ENCODE data around the gene IER5L.

Gene IER5L

DNA sequence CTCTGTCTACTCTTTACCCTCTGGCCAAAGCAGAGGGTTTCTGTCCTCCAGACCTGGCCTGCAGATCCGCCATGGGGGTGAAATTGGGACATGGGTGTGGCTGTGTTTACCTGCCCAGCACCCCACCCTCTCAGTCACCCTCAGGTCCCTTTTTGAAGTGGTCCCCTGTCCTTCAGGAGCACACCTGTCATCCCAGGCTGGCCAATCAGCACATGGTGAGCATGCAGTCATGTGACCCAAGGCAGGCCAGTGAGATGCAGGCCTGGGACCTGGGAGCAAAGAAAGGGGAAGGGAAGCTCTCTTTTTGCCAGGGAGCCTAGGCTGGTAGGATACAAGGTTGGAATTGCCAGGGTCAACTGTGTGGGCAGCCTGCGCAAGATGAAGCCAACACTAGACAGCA lies 28.3 kb upstream of the IER5L start:
- no peaks in the 10 kb centered on the region for H3K36me3 ChIP-seq (ENCODE audit: control insufficient read depth in 1 of 2, insufficient read depth in 2 of 2, low read length in 2 of 2)
- no peaks in the 10 kb centered on the region for H3K9me3 ChIP-seq (ENCODE audit: control insufficient read depth in 1 of 2, low read length in 2 of 2)
- no peak overlapping the region for H3K27ac ChIP-seq (ENCODE audit: low read depth, low read length)
- peaks cover 0 to 4% of the 10 kb centered on the region in 2 donors for H3K4me1 ChIP-seq (ENCODE audit: control insufficient read depth in 1 of 2, insufficient read depth in 2 of 2, low read length in 2 of 2)
- H3K27me3 ChIP-seq (ENCODE audit: control insufficient read depth in 1 of 2, insufficient read depth in 2 of 2, low read length in 2 of 2): no peaks in the 10 kb centered on the region
- H3K9ac ChIP-seq (ENCODE audit: low read depth in 1 of 2, low read length in 2 of 2): no peak overlapping the region
- no peak overlapping the region for H3K4me3 ChIP-seq (ENCODE audit: low read depth in 1 of 2, low read length in 2 of 2)

DNA sequence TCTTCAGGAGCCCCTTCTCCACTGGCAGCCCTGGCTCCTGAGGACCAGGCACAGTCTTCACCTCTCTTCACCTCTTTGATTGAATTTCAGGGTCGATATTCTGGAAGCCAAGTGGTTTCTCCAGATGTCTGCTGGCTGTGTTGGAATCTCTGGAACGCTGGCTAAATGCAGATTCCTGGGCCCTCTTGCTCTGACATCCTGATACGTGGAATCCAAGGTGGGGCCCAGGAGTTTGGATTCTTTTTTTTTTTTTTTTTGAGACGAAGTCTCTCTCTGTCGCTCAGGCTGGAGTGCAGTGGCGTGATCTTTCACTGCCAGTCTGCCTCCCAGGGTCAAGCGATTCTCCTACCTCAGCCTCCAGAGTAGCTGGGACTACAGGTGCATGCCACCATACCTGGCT lies 26.8 kb upstream of the IER5L start:
- Histone ChIP-seq H3K9ac (ENCODE audit: low read depth in 1 of 2, low read length in 2 of 2) (no peak overlapping the region), H3K9me3 (ENCODE audit: control insufficient read depth in 1 of 2, low read length in 2 of 2) (no peaks in the 10 kb centered on the region), H3K4me3 (ENCODE audit: low read depth in 1 of 2, low read length in 2 of 2) (no peak overlapping the region), H3K27me3 (ENCODE audit: control insufficient read depth in 1 of 2, insufficient read depth in 2 of 2, low read length in 2 of 2) (no peaks in the 10 kb centered on the region), H3K36me3 (ENCODE audit: control insufficient read depth in 1 of 2, insufficient read depth in 2 of 2, low read length in 2 of 2) (no peaks in the 10 kb centered on the region), H3K27ac (ENCODE audit: low read depth, low read length) (no peak overlapping the region), H3K4me1 (ENCODE audit: control insufficient read depth in 1 of 2, insufficient read depth in 2 of 2, low read length in 2 of 2) (peaks cover 0 to 4% of the 10 kb centered on the region in 2 donors)

DNA sequence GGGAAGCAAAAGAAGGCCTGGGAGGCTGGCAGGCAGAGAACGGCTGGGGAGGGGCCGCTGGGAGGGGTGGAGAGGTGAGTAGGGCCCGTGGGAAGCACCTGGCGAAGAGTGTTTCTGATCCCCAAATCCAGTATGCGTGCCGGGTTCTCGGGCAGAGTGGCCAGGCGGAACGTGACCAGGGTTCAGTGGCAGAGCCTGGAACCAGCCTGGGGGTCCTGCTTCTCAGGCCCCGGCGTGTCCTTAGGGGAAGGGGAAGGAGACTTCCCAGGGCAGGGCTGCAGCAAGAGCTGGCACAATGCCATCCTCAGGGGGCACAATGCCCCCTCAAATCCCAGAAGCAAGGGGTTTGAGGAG lies 25.5 kb upstream of the IER5L start:
- H3K27ac ChIP-seq (ENCODE audit: low read depth, low read length): no peak overlapping the region
- H3K9ac ChIP-seq (ENCODE audit: low read depth in 1 of 2, low read length in 2 of 2): no peak overlapping the region
- H3K4me3 ChIP-seq (ENCODE audit: low read depth in 1 of 2, low read length in 2 of 2): peak overlapping the region in 1 of 2 donors; percentile 71

DNA sequence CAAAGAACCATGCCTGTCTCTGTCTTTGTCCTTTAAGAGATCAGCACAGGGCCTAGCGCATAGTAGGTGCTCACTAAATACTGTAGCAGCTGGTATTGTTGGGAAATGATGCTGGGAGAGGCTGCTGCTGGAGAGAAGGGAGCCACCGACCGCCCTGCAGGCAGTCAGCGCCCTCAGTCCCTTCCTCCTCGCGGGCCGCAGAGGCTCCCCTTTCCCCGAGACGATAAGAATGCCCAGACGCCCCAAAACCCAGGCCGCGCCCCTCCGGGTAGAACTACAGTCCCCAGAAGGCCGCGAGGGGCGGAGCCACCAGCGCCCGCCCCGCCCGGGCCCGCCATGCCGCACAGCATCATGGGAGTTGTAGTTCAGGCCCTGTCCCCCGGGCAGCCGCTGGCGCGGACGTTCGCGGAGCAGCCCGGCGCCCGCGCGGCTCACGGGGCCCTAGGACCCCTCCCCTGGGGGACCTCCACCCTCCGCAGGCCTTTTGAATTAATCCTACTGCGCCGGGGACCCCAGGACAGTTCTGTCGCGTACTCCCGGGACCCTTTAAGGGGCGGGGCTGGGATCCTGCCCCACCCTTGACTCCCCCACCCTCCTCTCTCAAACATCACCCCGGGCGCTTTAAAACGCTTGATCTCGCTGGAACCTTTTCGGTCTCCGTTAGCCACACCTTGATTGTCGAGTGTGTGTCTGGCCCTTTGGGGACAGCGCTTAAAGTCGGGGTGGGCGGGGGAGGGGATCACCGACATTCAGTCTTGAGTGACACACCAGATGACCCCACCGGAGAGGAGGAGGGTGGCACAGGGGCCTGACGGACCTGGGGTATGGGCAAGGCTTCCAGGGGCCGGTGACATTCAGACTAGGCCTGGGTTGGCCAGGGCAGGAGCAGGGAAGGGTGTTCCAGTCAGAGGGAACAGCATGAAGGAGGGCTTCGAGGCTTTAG lies 24.8 kb upstream of the IER5L start:
- Histone ChIP-seq H3K4me1 (ENCODE audit: control insufficient read depth in 1 of 2, insufficient read depth in 2 of 2, low read length in 2 of 2) (peaks cover 0 to 4% of the 10 kb centered on the region in 2 donors), H3K4me3 (ENCODE audit: low read depth in 1 of 2, low read length in 2 of 2) (peak overlapping the region; percentile 65 to 71), H3K27ac (ENCODE audit: low read depth, low read length) (peak overlapping the region; percentile 66), H3K9ac (ENCODE audit: low read depth in 1 of 2, low read length in 2 of 2) (peak overlapping the region; percentile 15 to 70), H3K27me3 (ENCODE audit: control insufficient read depth in 1 of 2, insufficient read depth in 2 of 2, low read length in 2 of 2) (no peaks in the 10 kb centered on the region), H3K36me3 (ENCODE audit: control insufficient read depth in 1 of 2, insufficient read depth in 2 of 2, low read length in 2 of 2) (no peaks in the 10 kb centered on the region), H3K9me3 (ENCODE audit: control insufficient read depth in 1 of 2, low read length in 2 of 2) (no peaks in the 10 kb centered on the region)

More for the DNA sequence above, 25.5 kb upstream of the IER5L start:
- Histone ChIP-seq H3K27me3 (ENCODE audit: control insufficient read depth in 1 of 2, insufficient read depth in 2 of 2, low read length in 2 of 2) (no peaks in the 10 kb centered on the region), H3K9me3 (ENCODE audit: control insufficient read depth in 1 of 2, low read length in 2 of 2) (no peaks in the 10 kb centered on the region), H3K36me3 (ENCODE audit: control insufficient read depth in 1 of 2, insufficient read depth in 2 of 2, low read length in 2 of 2) (no peaks in the 10 kb centered on the region), H3K4me1 (ENCODE audit: control insufficient read depth in 1 of 2, insufficient read depth in 2 of 2, low read length in 2 of 2) (peaks cover 0 to 2% of the 10 kb centered on the region in 2 donors)

DNA sequence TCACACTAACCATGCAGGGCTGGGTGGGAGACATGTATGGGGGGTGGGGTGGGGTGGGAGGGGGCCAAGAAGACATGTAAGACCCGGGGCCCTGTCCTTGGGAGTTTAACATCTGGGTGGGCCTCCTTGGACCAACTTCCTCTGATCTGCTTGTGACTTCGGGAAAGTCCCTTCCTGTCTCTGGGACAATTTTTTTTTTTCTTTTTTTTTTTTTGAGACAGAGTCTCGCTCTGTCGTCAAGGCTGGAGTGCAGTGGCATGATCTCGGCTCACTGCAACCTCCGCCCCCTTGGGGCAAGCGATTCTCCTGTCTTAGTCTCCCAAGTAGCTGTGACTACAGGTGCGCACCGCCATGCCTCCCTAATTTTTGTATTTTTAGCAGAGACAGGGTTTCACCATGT lies 23.8 kb upstream of the IER5L start:
- Histone ChIP-seq H3K9me3 (ENCODE audit: control insufficient read depth in 1 of 2, low read length in 2 of 2) (no peaks in the 10 kb centered on the region), H3K4me1 (ENCODE audit: control insufficient read depth in 1 of 2, insufficient read depth in 2 of 2, low read length in 2 of 2) (peaks cover 0 to 6% of the 10 kb centered on the region in 2 donors), H3K27me3 (ENCODE audit: control insufficient read depth in 1 of 2, insufficient read depth in 2 of 2, low read length in 2 of 2) (no peaks in the 10 kb centered on the region), H3K9ac (ENCODE audit: low read depth in 1 of 2, low read length in 2 of 2) (no peak overlapping the region), H3K36me3 (ENCODE audit: control insufficient read depth in 1 of 2, insufficient read depth in 2 of 2, low read length in 2 of 2) (no peaks in the 10 kb centered on the region), H3K4me3 (ENCODE audit: low read depth in 1 of 2, low read length in 2 of 2) (no peak overlapping the region), H3K27ac (ENCODE audit: low read depth, low read length) (no peak overlapping the region)

DNA sequence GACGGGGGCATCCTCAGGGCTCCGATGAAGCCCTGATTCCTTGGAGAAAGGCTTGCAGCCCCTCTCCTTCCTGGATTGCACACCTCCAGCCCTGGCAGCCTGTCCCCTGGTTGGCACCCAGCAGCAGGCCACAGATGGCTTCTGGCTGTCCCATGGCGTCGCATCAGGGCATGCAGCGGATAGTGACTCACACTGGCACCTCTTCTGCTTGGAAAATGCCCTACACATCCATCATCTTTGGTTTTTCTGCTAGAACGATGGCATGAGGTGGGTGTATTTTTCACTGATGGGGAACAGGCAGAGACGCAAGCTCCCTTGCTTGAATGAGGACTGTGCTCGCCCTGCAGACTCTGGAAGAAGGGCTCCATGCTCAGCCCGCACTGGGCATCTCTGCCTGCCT lies 23.2 kb upstream of the IER5L start:
- H3K36me3 ChIP-seq (ENCODE audit: control insufficient read depth in 1 of 2, insufficient read depth in 2 of 2, low read length in 2 of 2): no peaks in the 10 kb centered on the region
- no peaks in the 10 kb centered on the region for H3K9me3 ChIP-seq (ENCODE audit: control insufficient read depth in 1 of 2, low read length in 2 of 2)
- peaks cover 0 to 6% of the 10 kb centered on the region in 2 donors for H3K4me1 ChIP-seq (ENCODE audit: control insufficient read depth in 1 of 2, insufficient read depth in 2 of 2, low read length in 2 of 2)
- no peak overlapping the region for H3K4me3 ChIP-seq (ENCODE audit: low read depth in 1 of 2, low read length in 2 of 2)
- H3K27ac ChIP-seq (ENCODE audit: low read depth, low read length): no peak overlapping the region
- H3K9ac ChIP-seq (ENCODE audit: low read depth in 1 of 2, low read length in 2 of 2): no peak overlapping the region
- no peaks in the 10 kb centered on the region for H3K27me3 ChIP-seq (ENCODE audit: control insufficient read depth in 1 of 2, insufficient read depth in 2 of 2, low read length in 2 of 2)

DNA sequence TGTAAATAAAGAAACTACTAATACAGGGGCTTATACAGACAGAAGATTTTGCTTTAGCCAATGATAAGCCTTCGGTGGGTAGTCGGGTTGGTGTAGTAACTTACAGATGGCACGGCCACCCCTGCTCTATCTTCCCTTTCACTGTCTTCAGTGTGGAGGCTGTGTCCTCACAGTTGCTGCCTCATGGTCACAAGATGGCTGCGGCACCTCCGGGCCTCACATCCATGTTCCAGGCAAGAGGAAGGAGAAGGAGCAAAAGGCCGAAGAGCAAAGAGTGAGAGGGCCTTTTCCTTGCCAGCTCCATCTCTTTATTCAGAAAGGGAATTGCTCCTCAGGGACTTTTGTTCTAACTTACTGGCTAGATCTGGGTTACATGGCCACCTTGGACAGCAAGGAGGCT lies 22.2 kb upstream of the IER5L start:
- H3K27me3 ChIP-seq (ENCODE audit: control insufficient read depth in 1 of 2, insufficient read depth in 2 of 2, low read length in 2 of 2): no peaks in the 10 kb centered on the region

DNA sequence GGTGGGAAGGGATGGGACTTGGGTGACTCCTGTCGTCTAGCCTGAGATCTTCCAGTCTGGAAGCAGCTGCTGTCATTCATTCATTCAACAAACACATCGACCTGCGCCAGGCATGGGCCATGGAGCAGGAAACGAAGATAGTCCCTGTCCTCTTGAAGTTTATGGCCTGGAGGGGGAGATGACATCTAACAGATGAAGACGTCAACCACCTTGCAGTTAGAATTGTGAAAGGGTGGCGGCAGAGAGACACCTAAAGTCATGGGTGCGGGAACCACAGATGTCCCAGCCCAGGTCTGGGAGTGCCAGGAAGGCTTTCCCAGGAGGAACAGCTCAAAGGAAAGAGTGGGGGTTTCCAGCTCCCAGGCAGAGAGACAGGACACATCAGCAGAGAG lies 21.0 kb upstream of the IER5L start:
- Histone ChIP-seq H3K27me3 (ENCODE audit: control insufficient read depth in 1 of 2, insufficient read depth in 2 of 2, low read length in 2 of 2) (peaks cover 0 to 2% of the 10 kb centered on the region in 2 donors), H3K36me3 (ENCODE audit: control insufficient read depth in 1 of 2, insufficient read depth in 2 of 2, low read length in 2 of 2) (no peaks in the 10 kb centered on the region), H3K4me1 (ENCODE audit: control insufficient read depth in 1 of 2, insufficient read depth in 2 of 2, low read length in 2 of 2) (peaks cover 0 to 6% of the 10 kb centered on the region in 2 donors), H3K27ac (ENCODE audit: low read depth, low read length) (no peak overlapping the region), H3K4me3 (ENCODE audit: low read depth in 1 of 2, low read length in 2 of 2) (no peak overlapping the region), H3K9ac (ENCODE audit: low read depth in 1 of 2, low read length in 2 of 2) (no peak overlapping the region), H3K9me3 (ENCODE audit: control insufficient read depth in 1 of 2, low read length in 2 of 2) (no peaks in the 10 kb centered on the region)

More for the DNA sequence above, 22.2 kb upstream of the IER5L start:
- Histone ChIP-seq H3K27ac (ENCODE audit: low read depth, low read length) (no peak overlapping the region), H3K4me1 (ENCODE audit: control insufficient read depth in 1 of 2, insufficient read depth in 2 of 2, low read length in 2 of 2) (peaks cover 0 to 6% of the 10 kb centered on the region in 2 donors), H3K9ac (ENCODE audit: low read depth in 1 of 2, low read length in 2 of 2) (no peak overlapping the region), H3K4me3 (ENCODE audit: low read depth in 1 of 2, low read length in 2 of 2) (no peak overlapping the region), H3K36me3 (ENCODE audit: control insufficient read depth in 1 of 2, insufficient read depth in 2 of 2, low read length in 2 of 2) (no peaks in the 10 kb centered on the region), H3K9me3 (ENCODE audit: control insufficient read depth in 1 of 2, low read length in 2 of 2) (no peaks in the 10 kb centered on the region)

DNA sequence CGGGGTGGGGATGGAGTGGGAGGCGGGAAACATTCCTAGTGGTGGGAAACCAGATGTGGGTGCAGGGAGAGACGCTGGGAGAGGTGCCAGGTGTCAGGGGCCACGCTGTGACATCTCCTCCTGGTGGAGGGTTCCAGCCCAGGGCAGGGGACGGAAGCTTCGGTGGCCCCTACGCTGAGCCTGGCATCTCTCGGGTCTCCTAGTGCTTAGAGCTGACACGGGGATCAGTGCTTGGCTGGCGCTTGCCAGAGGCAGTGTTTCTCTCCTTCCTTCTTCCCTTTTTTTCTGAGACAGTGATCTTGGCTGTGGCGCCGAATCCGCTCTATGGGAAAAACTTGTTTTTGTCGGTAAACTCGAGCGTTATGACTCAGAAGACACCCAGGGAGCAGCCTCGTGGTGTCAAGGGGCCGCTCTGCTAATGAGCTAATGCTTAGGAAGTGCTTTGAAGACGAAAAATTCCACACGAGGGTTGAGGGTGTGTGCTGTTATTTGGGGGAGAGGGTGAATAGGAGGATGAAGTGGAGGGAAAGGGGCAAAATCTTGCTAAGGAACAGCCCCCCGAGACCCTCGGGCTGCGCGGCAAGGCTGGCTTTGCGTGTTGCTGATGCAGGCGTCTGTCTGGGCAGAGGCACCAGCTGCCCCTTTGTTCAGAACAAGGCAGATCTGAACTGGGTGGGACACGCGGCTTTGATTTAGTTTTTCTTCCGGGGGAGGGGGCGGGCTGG lies 20.4 kb upstream of the IER5L start:
- H3K9ac ChIP-seq (ENCODE audit: low read depth in 1 of 2, low read length in 2 of 2): peak overlapping the region in 1 of 2 donors; percentile 21
- H3K9me3 ChIP-seq (ENCODE audit: control insufficient read depth in 1 of 2, low read length in 2 of 2): no peaks in the 10 kb centered on the region
- H3K36me3 ChIP-seq (ENCODE audit: control insufficient read depth in 1 of 2, insufficient read depth in 2 of 2, low read length in 2 of 2): no peaks in the 10 kb centered on the region
- peaks cover 0 to 6% of the 10 kb centered on the region in 2 donors for H3K4me1 ChIP-seq (ENCODE audit: control insufficient read depth in 1 of 2, insufficient read depth in 2 of 2, low read length in 2 of 2)
- H3K4me3 ChIP-seq (ENCODE audit: low read depth in 1 of 2, low read length in 2 of 2): no peak overlapping the region
- H3K27me3 ChIP-seq (ENCODE audit: control insufficient read depth in 1 of 2, insufficient read depth in 2 of 2, low read length in 2 of 2): peaks cover 0 to 4% of the 10 kb centered on the region in 2 donors
- H3K27ac ChIP-seq (ENCODE audit: low read depth, low read length): no peak overlapping the region

DNA sequence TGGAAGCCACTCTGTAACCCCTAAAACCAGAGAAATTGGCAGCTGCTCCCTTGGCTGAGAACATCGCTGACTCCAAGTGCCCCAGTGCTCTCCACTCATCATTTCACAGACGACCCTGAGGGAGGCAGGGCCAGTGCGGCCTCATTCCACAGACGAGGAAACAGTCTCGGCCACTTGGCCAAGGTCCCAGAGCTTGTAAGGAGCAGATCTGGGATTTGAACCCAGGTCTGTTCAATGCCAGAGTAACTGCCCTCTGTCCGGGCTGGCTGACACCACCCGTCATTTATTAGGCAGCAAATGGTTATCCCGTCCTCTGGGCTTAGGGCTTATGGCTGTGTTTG lies 19.9 kb upstream of the IER5L start:
- Histone ChIP-seq H3K4me3 (ENCODE audit: low read depth in 1 of 2, low read length in 2 of 2) (no peak overlapping the region), H3K9me3 (ENCODE audit: control insufficient read depth in 1 of 2, low read length in 2 of 2) (no peaks in the 10 kb centered on the region), H3K27me3 (ENCODE audit: control insufficient read depth in 1 of 2, insufficient read depth in 2 of 2, low read length in 2 of 2) (peaks cover 0 to 4% of the 10 kb centered on the region in 2 donors), H3K4me1 (ENCODE audit: control insufficient read depth in 1 of 2, insufficient read depth in 2 of 2, low read length in 2 of 2) (peaks cover 0 to 6% of the 10 kb centered on the region in 2 donors), H3K36me3 (ENCODE audit: control insufficient read depth in 1 of 2, insufficient read depth in 2 of 2, low read length in 2 of 2) (no peaks in the 10 kb centered on the region), H3K27ac (ENCODE audit: low read depth, low read length) (no peak overlapping the region), H3K9ac (ENCODE audit: low read depth in 1 of 2, low read length in 2 of 2) (peak overlapping the region in 1 of 2 donors; percentile 21)
